ENCODE measurements around the gene VWF.

Gene VWF

DNA sequence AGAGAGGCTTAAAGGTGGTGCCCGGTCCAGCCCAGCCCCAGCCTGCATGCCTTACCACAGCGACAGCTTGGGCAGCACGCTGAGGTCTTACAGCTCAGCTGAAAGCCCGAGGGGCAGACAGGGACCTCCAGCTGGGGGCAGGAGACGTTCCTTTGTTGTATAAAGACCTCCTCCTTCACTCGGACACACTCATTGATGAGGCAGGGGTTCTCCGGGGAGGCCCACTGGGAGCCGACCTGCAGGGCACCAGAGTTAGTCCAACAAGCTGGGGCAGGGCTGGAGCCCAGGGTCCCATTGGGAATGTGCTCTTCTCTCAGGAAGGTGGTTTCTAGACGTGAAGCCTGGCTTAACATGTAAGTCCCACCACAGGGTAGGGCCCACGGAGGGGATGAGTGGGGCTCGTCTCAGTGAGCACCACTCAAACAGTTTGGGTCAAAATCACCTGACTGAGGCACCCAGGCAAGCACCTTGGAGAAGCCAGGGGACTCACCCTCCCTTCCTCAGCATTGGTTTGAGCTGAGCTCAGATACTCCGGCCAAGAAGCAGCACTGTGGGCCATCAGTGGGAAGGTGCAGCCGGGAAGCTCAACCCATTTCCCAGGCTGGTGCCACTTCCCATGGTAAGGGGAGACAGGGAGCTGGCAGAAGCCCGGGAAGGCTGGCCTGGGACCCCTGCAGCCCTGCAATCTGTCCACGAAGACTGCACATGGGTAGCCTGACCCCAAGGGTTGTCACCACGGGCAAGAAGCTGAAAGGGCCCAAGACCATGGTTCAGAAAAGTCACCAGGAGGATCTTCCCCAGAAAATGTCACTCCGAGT lies 155.1 kb downstream of the VWF start:
- no peak for TF ChIP-seq CTCF (IDR thresholded peaks at IDR 0.05; ENCODE audit: extremely low read depth, insufficient read depth, missing control alignments)
- in situ Hi-C loops (cut with MboI; ENCODE audit: low pct_unique_long_range_greater_than_20kb, low sequenced_read_pairs, unreplicated experiment): no loop called here
- DNase-seq (ENCODE audit: low spot score): no peak

GRCh38 chr12:5967645-5968415 lies 156.6 kb downstream of the VWF start:
- TF ChIP-seq CTCF (IDR thresholded peaks at IDR 0.05; ENCODE audit: extremely low read depth, insufficient read depth, missing control alignments): no peak
- in situ Hi-C loops (cut with MboI; ENCODE audit: low pct_unique_long_range_greater_than_20kb, low sequenced_read_pairs, unreplicated experiment): no loop called here
- DNase-seq (ENCODE audit: low spot score): no peak

GRCh38 chr12:5966486-5967095 lies 157.9 kb downstream of the VWF start:
- no peak for TF ChIP-seq CTCF (IDR thresholded peaks at IDR 0.05; ENCODE audit: extremely low read depth, insufficient read depth, missing control alignments)
- DNase-seq (ENCODE audit: low spot score): no peak
- in situ Hi-C loops (cut with MboI; ENCODE audit: low pct_unique_long_range_greater_than_20kb, low sequenced_read_pairs, unreplicated experiment): no loop called here

GRCh38 chr12:5965950-5966383 lies 158.5 kb downstream of the VWF start:
- peak; percentile 70 for DNase-seq (ENCODE audit: low spot score)
- in situ Hi-C loops (cut with MboI; ENCODE audit: low pct_unique_long_range_greater_than_20kb, low sequenced_read_pairs, unreplicated experiment): no loop called here
- peak; percentile 82 for TF ChIP-seq CTCF (IDR thresholded peaks at IDR 0.05; ENCODE audit: extremely low read depth, insufficient read depth, missing control alignments)

- peak; percentile 7 for TF ChIP-seq CTCF (IDR thresholded peaks at IDR 0.05; ENCODE audit: extremely low read depth, insufficient read depth, missing control alignments)
- in situ Hi-C loops (cut with MboI; ENCODE audit: low pct_unique_long_range_greater_than_20kb, low sequenced_read_pairs, unreplicated experiment): no loop called here
- DNase-seq (ENCODE audit: low spot score): no peak
Observed at GRCh38 chr12:5964913-5965900, 159.3 kb downstream of the VWF start.
